ENCODE results near the gene PHRF1. TPM values are rescaled to one million over a fixed set of nuclear protein-coding genes. Genes with fewer than 3 reads are reported as not detected.

The PHRF1 gene
- 10 to 100 TPM; 13.5 to 22.1 (median 16.5) TPM for polyA plus RNA-seq (ENCODE audit: insufficient read length in 10 of 10)
- long read RNA-seq, donor 1: 0 reads
- long read RNA-seq, donor 2: 0 reads
- long read RNA-seq, donor 3: 0 reads
- long read RNA-seq, donor 4: 0 reads
- long read RNA-seq, donor 5, partial matches to known transcripts: 151 of 468 reads
- long read RNA-seq, donor 5, other reads (novel, unspliced or antisense): 317 of 468 reads
- long read RNA-seq, donor 6: 0 reads
- long read RNA-seq, donor 7: 0 reads
- long read RNA-seq, donor 8, full-length matches to known transcripts: 1 of 1 reads
- long read RNA-seq, donor 8, partial matches to known transcripts: 0 of 1 reads
- long read RNA-seq, donor 8, other reads (novel, unspliced or antisense): 0 of 1 reads
- long read RNA-seq, donor 9: 0 reads

GRCh38 chr11:575996-576768, at the start of gene PHRF1:
PHRF1 (plus strand) TSS chr11:576470; CDS start chr11:581513, 5,043 bp downstream.
- peak; percentile 92 to 98 (median 96) for DNase-seq

DNA sequence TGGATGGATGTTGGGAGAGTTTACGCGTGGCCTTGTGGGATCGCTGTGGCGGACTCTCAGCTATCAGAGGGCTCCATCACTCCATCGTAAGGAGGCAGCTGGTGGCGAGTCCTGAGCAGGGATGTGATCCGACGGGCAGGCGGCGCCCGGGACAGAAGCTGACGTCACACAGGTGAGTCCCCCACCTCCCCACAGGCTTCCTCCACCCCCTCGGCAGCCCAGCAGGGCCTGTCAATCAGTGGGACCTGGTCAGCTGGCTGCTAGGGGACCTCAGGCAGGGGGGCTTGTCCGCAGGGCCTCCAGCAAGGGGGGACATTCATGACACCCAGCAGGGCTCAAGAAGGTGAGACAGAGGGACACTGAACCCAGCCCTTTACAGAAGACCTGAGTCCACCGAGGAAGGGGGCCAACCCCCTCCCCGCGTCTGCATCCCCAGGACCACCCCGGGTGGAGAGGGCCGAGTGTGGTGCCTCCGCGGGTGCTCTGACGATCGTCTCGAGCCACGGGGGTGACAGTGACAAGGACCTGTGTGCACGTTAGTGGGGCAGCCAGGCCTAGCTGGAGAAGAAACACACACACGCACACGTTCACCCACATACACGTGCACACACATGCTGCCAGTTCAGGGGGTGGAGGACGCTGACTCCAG, 48.0 kb upstream of the PHRF1 start:
- DNase-seq: no peak

GRCh38 chr11:528815-529727, 47.2 kb upstream of the PHRF1 start:
- DNase-seq: peak in 1 of 3 donors; percentile 57

GRCh38 chr11:529728-530411, 46.4 kb upstream of the PHRF1 start:
- no peak for DNase-seq

DNA sequence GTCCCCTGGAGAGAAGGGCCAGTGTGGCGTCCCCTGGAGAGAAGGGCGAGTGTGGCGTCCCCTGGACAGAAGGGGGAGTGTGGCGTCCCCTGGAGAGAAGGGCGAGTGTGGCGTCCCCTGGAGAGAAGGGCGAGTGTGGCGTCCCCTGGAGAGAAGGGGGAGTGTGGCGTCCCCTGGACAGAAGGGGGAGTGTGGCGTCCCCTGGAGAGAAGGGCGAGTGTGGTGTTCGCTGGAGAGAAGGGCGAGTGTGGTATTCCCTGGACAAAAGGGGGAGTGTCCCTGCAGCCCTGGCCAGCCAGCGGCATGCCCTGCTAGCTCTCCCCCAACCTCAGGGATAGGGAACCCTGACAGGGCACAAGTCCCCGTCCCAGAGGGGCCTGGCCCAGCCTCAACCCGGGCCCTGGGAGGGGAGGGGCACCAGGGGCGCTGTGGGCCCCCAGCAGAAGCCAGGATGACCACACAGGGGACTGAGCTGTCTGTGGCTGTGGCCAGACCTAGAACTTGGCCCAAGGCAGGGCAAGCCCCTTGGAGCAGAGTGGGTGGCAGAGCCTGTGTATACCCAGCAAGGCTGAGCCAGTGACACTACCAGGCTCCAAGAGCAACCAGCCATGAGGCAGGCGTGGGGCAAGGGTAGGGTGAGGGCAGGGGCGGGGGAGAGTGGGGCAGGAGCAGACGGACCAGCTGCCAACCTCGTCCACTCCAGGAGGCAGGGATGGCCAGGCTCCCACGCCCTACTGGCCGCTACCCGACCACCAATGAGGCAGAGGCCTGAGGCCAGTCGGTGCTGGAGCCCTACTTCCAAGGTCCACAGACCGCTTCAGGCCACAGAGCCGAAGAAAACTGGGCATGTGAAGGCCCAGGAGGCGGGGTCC, 45.1 kb upstream of the PHRF1 start:
- no peak for DNase-seq

DNA sequence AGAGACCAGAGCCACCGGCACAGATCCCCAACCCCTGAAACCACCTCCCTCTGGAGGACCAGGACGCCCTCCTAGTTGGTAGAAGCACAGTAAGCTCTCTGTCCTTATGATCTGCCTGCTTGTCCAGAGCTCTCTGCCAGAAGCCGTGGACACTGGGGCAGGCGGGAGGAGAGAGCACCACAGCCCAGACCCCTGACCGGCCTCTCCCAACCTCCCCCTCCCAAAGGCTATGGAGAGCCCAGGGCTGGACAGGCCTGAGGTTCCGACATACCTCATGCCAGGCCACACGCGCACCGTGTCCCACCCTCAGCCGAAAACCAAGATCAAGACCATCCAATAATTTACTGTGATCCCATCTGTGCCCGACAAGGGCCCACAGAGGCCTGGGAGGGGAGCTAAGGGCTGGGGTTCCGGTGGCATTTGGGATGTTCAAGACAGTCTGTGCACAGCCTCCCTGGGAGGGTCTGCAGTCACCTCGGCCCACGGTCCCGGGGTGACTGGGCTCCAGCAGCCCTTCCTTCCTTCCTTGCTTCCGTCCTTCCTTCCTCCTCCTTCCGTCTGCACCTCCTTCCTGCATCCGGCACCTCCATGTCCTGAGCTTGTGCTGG, 44.2 kb upstream of the PHRF1 start:
- DNase-seq: no peak

DNA sequence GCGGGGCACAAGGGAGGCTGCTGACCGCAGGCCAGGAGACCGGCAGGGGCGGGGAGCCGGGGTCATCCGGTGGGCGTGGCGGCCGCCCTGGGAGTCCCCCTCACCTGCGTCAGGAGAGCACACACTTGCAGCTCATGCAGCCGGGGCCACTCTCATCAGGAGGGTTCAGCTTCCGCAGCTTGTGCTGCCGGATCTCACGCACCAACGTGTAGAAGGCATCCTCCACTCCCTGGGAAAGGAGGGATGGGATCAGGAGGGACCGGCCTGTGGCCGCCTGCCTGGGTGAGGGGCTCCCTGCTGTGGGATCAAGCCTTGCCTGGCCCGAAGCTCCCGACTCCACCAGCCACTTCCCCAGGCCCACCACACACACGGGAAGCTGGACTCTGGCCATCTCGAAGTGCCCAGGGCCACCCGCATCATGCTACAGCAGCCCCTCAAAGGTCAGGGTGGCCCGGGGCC, 43.7 kb upstream of the PHRF1 start:
- no peak for DNase-seq

- DNase-seq: no peak
These were observed 43.2 kb upstream of the PHRF1 start for GRCh38 chr11:532986-533585.

DNA sequence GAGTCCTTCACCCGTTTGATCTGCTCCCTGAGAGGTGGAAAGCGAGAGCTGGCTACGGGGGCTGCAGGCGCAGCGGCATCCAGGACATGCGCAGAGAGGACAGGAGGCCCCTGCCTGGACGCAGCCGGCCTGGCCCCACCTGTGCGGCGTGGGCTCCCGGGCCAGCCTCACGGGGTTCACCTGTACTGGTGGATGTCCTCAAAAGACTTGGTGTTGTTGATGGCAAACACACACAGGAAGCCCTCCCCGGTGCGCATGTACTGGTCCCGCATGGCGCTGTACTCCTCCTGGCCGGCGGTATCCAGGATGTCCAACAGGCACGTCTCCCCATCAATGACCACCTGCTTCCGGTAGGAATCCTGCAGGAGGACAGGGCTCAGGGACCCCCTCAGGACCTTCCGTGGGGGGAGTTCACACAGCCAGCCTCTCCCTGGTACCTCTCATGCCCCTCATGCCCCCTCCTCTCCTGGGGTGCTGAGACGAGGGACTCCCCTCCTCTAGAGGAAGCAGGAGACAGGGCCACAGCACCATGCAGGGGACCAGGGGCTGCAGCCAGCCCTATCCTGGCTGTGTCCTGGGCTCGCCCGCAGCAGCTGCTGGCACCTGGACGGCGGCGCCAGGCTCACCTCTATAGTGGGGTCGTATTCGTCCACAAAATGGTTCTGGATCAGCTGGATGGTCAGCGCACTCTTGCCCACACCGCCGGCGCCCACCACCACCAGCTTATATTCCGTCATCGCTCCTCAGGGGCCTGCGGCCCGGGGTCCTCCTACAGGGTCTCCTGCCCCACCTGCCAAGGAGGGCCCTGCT, 42.5 kb upstream of the PHRF1 start:
- no peak for DNase-seq

GRCh38 chr11:534396-535209, 41.7 kb upstream of the PHRF1 start:
- peak in 2 of 3 donors; percentile 34 to 56 for DNase-seq

DNA sequence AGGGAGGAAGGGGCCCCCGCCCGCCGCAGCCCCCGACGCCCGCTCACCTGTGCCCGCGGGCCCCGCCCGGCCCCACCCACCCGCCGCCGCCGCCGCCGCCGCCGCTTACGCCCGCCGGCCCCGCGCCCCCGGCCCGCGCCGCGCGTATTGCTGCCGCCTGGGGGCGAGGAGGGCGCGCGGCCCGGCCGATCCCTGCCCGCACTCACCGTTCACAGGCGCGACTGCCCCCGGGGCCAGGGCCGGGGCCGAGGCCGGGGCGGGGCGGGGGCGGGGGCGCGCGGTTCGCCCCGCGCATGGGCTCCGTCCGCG, 41.1 kb upstream of the PHRF1 start:
- no peak for DNase-seq

DNA sequence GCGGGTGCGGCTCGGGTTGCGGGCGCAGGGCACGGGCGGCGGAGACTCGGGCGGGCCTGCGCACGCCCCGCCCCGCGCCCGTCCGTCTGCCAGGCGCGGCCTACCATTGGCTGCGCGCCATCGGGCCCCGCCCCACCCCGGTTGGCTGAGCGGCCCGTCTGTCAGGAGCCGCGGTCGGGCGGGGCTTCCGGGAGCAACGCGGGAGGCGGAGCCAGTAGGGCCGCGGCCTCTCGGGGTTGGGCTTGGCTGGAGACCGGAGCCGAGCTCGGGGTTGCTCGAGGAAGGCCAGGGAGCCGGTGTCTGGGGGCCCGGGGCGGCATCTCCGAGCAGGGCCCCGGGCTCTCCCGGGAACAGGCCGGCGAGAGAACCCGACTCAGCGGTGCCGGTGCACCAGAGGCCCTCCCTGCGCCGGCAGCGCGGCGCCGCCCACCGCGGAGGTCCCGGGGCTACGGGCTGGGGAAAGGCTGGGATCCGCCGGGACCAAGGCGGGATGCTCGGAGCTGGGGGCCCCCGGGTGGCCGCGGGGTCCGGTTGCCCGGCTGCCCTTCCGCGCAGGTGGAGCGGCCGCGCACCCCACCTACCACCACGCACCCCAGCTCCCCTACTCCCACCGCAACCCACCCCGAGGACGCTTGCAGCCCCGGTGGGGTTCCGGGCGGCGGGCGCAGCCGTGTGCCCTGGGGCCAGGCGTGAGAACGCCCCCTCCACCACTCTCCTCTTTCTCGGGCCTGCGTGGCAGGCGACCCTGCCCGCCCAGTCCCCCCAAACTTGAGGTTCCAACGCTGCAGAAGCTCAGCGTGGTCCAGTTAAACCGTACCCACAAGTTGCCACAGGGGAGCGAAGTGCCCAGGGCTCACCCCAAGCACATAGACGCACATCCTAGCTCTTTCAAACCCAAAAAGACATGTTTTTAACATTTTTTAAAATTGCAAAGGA, 40.5 kb upstream of the PHRF1 start, which contains the start of gene HRAS:
HRAS (minus strand) TSS at position 58 of the 936 bp plus-strand sequence.
- DNase-seq: peak; percentile 94 to 97 (median 95)

- DNase-seq: peak; percentile 47 to 79 (median 66)
These were observed 39.2 kb upstream of the PHRF1 start, which contains the start of gene LRRC56 for GRCh38 chr11:536841-537621. LRRC56 (plus strand) TSS chr11:537527; CDS start chr11:540685, 3,158 bp downstream.

DNA sequence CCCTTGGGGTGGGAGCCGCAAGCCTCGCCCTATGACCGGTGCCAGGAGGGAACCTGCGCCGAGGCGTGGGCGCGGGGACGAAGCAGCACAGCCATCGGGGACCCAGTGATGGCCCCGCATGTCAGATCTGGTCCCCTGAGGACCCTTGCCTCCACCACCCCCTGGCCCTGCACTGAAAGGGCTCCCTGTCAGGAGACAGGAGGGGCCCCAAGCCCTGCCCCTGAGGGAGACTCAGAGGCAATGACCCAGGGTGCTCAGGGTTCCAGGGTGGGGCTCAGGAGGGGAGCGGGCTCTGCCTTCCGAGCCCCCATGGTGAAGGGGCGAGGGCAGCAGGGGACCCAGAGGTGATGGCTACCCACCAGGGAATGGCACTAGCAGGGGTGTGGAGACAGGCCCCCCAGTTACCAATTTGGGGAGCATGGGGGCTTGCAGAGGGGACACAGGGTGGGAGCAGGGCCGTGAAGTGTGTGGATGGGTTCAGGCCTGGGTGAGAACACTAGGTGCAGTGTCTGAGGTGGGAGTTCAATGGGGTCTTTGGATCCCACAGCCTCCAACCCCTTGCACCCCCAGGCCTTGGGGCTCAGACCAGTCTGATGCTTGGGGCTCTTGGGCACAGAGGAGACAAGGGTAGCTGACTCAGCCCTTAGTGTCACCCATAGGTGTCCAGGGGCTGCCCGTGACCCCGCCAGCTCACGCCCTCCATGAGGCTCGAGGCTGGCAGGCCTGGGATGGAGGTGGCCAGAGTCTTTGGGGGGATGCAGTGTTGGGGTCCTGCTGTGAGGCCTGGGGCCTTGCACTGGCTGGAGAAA, 38.4 kb upstream of the PHRF1 start:
- DNase-seq: no peak

Measured in muscle of back (tissue), 13 donors.